Caco-2 (cell line): ENCODE measurements around the gene NOS1AP. TPM values are rescaled to one million over a fixed set of nuclear protein-coding genes. Genes with fewer than 3 reads are reported as not detected.

ENCODE experiments used
- BruUV-seq: library from RNA; stranded (reverse); fragments of 400-500 nt; replicated peaks from 2 replicates; lab custom pipeline; 2021; lab: Mats Ljungman, UMichigan
- CTCF ChIA-PET: fragments of 300-600 bp; sonication (Branson Sonifier 250); formaldehyde crosslinking; loops from one replicate; lab custom pipeline; 2022; ENCODE audit warnings: antibody characterized with exemption; lab: Charles Lee
- POLR2A ChIA-PET: fragments of 300-600 bp; sonication (Branson Sonifier 250); formaldehyde crosslinking; loops from one replicate; lab custom pipeline; 2022; ENCODE audit warnings: antibody characterized with exemption; lab: Charles Lee
- DNase-seq, 2 experiments: peaks; one replicate each; pipeline versions ENCODE4 v3.0.0 to v3.0.0-alpha.2; 2020 to 2022
- H3K27me3 ChIP-seq: replicated peaks from 2 replicates; pipeline ENCODE4 v1.6.0; 2011; ENCODE audit warnings: low read length; ENCODE audit not compliant: control insufficient read depth, insufficient read depth
- H3K36me3 ChIP-seq: 2 replicates; pipeline ENCODE4 v1.5.1; 2011; ENCODE audit warnings: low read length; ENCODE audit not compliant: control insufficient read depth, insufficient read depth
- H3K4me1 ChIP-seq: fragments of 250-450 bp; sonication (Bioruptor Pico); 2 replicates; pipeline ENCODE4 v1.5.1; 2020; ENCODE audit warnings: mild to moderate bottlenecking
- H3K4me3 ChIP-seq: 2 replicates; pipeline ENCODE4 v1.5.1; 2011; ENCODE audit warnings: low read depth, mild to moderate bottlenecking, control low read depth, low read length
- H3K9me3 ChIP-seq: fragments of 250-450 bp; sonication (Bioruptor Pico); 2 replicates; pipeline ENCODE4 v1.5.1; 2020; ENCODE audit warnings: mild to moderate bottlenecking, moderate library complexity
- H3K27ac Mint-ChIP-seq: one replicate; pipeline ENCODE4 v1.8.0; 2022; ENCODE audit warnings: mixed read lengths; ENCODE audit not compliant: unreplicated experiment
- H3K27me3 Mint-ChIP-seq: one replicate; pipeline ENCODE4 v1.8.0; 2022; ENCODE audit warnings: mixed read lengths; ENCODE audit not compliant: insufficient read depth, unreplicated experiment
- H3K36me3 Mint-ChIP-seq: one replicate; pipeline ENCODE4 v1.8.0; 2022; ENCODE audit warnings: mild to moderate bottlenecking, mixed read lengths; ENCODE audit not compliant: insufficient read depth, unreplicated experiment
- H3K4me1 Mint-ChIP-seq: one replicate; pipeline ENCODE4 v1.8.0; 2022; ENCODE audit warnings: low read depth, mixed read lengths; ENCODE audit not compliant: unreplicated experiment
- H3K4me3 Mint-ChIP-seq: one replicate; pipeline ENCODE4 v1.8.0; 2022; ENCODE audit warnings: mild to moderate bottlenecking, moderate library complexity, mixed read lengths; ENCODE audit not compliant: unreplicated experiment
- H3K9me3 Mint-ChIP-seq: one replicate; pipeline ENCODE4 v1.8.0; 2022; ENCODE audit warnings: mixed read lengths; ENCODE audit not compliant: unreplicated experiment
- intact Hi-C: fragments of 100-400 bp; cut with micrococcal nuclease; formaldehyde crosslinking; loops from one replicate; pipeline ENCODE4 v1.10.0; 2022; ENCODE audit not compliant: unreplicated experiment
- total RNA-seq: library from RNA; stranded (reverse); gene quantifications from 2 replicates; pipeline ENCODE4 v1.2.3, GENCODE V29; 2022
- TF ChIP-seq, protein P1 (sequence below), 2 experiments: fragments of 200-600 bp in 1 of 2; IDR thresholded peaks; 1 replicate in 1 of 2; 2 replicates in 1 of 2; pipeline versions ENCODE4 v1.5.1 to v1.8.0; 2011 to 2022; ENCODE audit warnings: antibody characterized with exemption in 1 of 2, control low read depth in 1 of 2, inconsistent platforms in 1 of 2, low read depth in 1 of 2, low read length in 1 of 2, mild to moderate bottlenecking in 1 of 2, moderate library complexity in 1 of 2; ENCODE audit not compliant: insufficient read depth in 1 of 2, severe bottlenecking in 1 of 2, unreplicated experiment in 1 of 2

The NOS1AP gene
- total RNA-seq, 1 experiment from 2014 or later, result 5.5 TPM

DNA sequence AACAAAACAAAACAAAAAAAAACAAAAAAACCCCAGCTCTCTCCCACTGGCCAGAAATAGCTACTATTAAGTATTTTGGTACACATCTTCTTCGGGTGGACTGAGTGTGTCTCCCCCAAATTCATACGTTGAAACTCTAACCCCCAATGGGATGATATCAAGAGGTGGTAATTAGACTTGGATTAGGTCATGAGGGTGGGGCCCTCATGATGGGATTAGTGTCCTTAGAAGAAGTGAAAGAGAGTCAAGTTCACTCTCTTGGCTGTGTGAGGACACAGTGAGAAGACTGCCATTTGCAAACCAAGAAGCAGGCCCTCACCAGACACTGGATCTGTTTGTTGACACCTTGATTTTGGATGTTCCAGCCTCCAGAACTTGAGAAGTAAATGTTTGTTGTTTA, 116.9 kb downstream of the NOS1AP start:
- H3K27ac Mint-ChIP-seq, result no peak overlapping the region
- no peaks in the 10 kb centered on the region for H3K9me3 Mint-ChIP-seq
- H3K4me1 Mint-ChIP-seq, result peaks cover 6% of the 10 kb centered on the region
- H3K4me3 Mint-ChIP-seq, result no peak overlapping the region
- H3K9me3 ChIP-seq, result no peaks in the 10 kb centered on the region
- ChIA-PET POLR2A (no interaction called here), CTCF (no interaction called here)
- no peaks in the 10 kb centered on the region for H3K36me3 Mint-ChIP-seq
- no peaks in the 10 kb centered on the region for H3K36me3 ChIP-seq
- no peaks in the 10 kb centered on the region for H3K27me3 Mint-ChIP-seq
- BruUV-seq, result no TSS peak
- no peak for DNase-seq
- peaks cover 16% of the 10 kb centered on the region for H3K4me1 ChIP-seq
- H3K27me3 ChIP-seq, result no peaks in the 10 kb centered on the region
- TF ChIP-seq, protein P1, sequence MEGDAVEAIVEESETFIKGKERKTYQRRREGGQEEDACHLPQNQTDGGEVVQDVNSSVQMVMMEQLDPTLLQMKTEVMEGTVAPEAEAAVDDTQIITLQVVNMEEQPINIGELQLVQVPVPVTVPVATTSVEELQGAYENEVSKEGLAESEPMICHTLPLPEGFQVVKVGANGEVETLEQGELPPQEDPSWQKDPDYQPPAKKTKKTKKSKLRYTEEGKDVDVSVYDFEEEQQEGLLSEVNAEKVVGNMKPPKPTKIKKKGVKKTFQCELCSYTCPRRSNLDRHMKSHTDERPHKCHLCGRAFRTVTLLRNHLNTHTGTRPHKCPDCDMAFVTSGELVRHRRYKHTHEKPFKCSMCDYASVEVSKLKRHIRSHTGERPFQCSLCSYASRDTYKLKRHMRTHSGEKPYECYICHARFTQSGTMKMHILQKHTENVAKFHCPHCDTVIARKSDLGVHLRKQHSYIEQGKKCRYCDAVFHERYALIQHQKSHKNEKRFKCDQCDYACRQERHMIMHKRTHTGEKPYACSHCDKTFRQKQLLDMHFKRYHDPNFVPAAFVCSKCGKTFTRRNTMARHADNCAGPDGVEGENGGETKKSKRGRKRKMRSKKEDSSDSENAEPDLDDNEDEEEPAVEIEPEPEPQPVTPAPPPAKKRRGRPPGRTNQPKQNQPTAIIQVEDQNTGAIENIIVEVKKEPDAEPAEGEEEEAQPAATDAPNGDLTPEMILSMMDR (IDR thresholded peaks at IDR 0.05; ENCODE audit: insufficient read depth in 1 of 2, low read depth in 1 of 2, low read length in 1 of 2, severe bottlenecking in 1 of 2, unreplicated experiment in 1 of 2), result no peak
- H3K4me3 ChIP-seq, result no peak overlapping the region
- intact Hi-C loops, result no loop called here

DNA sequence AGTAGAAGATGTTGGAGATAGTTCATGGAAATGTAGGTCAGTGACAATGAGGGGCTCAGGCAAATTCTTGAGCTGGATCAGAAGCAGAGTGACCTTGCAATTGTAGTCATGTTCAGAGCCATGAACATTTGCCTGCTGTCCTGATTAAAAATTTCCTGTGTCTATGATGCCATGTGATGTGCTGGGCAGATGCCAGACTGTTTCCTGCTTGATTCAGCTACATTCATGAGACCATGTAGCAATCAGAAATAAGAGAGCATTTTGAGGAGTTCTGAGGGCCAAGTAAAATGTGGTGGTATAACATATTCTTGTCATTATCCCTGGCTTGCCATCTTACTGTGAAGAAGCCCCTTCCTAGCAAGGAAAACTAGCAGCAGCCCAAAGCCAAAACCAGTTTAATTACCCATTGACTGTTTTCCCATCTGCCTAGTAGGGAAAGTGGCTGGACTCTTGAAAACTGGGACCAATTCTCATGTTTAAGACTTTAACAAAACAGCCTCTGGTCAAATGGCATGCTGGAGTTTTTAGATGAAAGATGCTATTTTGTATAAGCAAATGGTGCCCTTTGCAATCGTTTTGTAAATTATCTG, 118.3 kb downstream of the NOS1AP start:
- H3K36me3 Mint-ChIP-seq, result no peaks in the 10 kb centered on the region
- no peak for DNase-seq
- no peaks in the 10 kb centered on the region for H3K9me3 Mint-ChIP-seq
- TF ChIP-seq, protein P1 (IDR thresholded peaks at IDR 0.05; ENCODE audit: insufficient read depth in 1 of 2, low read depth in 1 of 2, low read length in 1 of 2, severe bottlenecking in 1 of 2, unreplicated experiment in 1 of 2), result no peak
- POLR2A ChIA-PET, result no interaction called here
- no peaks in the 10 kb centered on the region for H3K27me3 Mint-ChIP-seq
- no TSS peak for BruUV-seq
- no peaks in the 10 kb centered on the region for H3K36me3 ChIP-seq
- no peak overlapping the region for H3K4me3 ChIP-seq
- CTCF ChIA-PET, result no interaction called here
- H3K9me3 ChIP-seq, result no peaks in the 10 kb centered on the region
- no peak overlapping the region for H3K27ac Mint-ChIP-seq
- intact Hi-C loops, result no loop called here
- no peak overlapping the region for H3K4me3 Mint-ChIP-seq
- peaks cover 30% of the 10 kb centered on the region for H3K4me1 ChIP-seq
- no peaks in the 10 kb centered on the region for H3K27me3 ChIP-seq
- H3K4me1 Mint-ChIP-seq, result peaks cover 6% of the 10 kb centered on the region

- Histone ChIP-seq H3K9me3 (no peaks in the 10 kb centered on the region), H3K4me3 (no peak overlapping the region), H3K36me3 (no peaks in the 10 kb centered on the region), H3K4me1 (peaks cover 46% of the 10 kb centered on the region), H3K27me3 (no peaks in the 10 kb centered on the region)
- BruUV-seq, result no TSS peak
- H3K27ac Mint-ChIP-seq, result no peak overlapping the region
- H3K27me3 Mint-ChIP-seq, result no peaks in the 10 kb centered on the region
- no peak for DNase-seq
- no peaks in the 10 kb centered on the region for H3K9me3 Mint-ChIP-seq
- H3K4me1 Mint-ChIP-seq, result peaks cover 6% of the 10 kb centered on the region
- H3K4me3 Mint-ChIP-seq, result no peak overlapping the region
- TF ChIP-seq, protein P1 (IDR thresholded peaks at IDR 0.05; ENCODE audit: insufficient read depth in 1 of 2, low read depth in 1 of 2, low read length in 1 of 2, severe bottlenecking in 1 of 2, unreplicated experiment in 1 of 2), result no peak
- H3K36me3 Mint-ChIP-seq, result no peaks in the 10 kb centered on the region
- intact Hi-C loops, result no loop called here
- CTCF ChIA-PET, result no interaction called here
- POLR2A ChIA-PET, result no interaction called here
Observed at GRCh38 chr1:162189345-162189744, 119.9 kb downstream of the NOS1AP start.
